Activated gamma-delta T cell treated with anti-CD3 and anti-CD28 coated beads, Interleukin-2, amount 50 U/mL, for 16 hours (primary cell): ENCODE data around the gene STRN.
"Not testable (repeated sequence)": the region's sequence is repeated elsewhere in the genome, so short reads cannot be mapped to it uniquely, and the experiment has no call there.

Source experiments
- DNase-seq: peaks from one replicate; pipeline ENCODE4 v3.0.0-alpha.2; 2020; ENCODE audit warnings: low read depth

Gene STRN

GRCh38 chr2:36911012-36911411 lies 55.3 kb downstream of the STRN start:
- no peak for DNase-seq

GRCh38 chr2:36906277-36906676 lies 60.1 kb downstream of the STRN start:
- DNase-seq: no peak

- DNase-seq: no peak
These were observed 61.7 kb downstream of the STRN start for GRCh38 chr2:36904636-36905035.

GRCh38 chr2:36902385-36903120 lies 63.8 kb downstream of the STRN start:
- DNase-seq: no peak

- DNase-seq: no peak
These were observed 73.5 kb downstream of the STRN start for GRCh38 chr2:36892805-36893204.

GRCh38 chr2:36889795-36890194 lies 76.5 kb downstream of the STRN start:
- DNase-seq: no peak

GRCh38 chr2:36887095-36887494 lies 79.2 kb downstream of the STRN start:
- DNase-seq: not testable (repeated sequence)

- DNase-seq: no peak
These were observed 79.7 kb downstream of the STRN start for GRCh38 chr2:36886664-36887063.

GRCh38 chr2:36885605-36886004 lies 80.7 kb downstream of the STRN start:
- DNase-seq: no peak

- no peak for DNase-seq
These were observed 83.8 kb downstream of the STRN start for GRCh38 chr2:36882532-36882931.

- no peak for DNase-seq
These were observed 84.5 kb downstream of the STRN start for GRCh38 chr2:36881816-36882215.

- DNase-seq: no peak
These were observed 87.9 kb downstream of the STRN start for GRCh38 chr2:36878429-36878828.

- DNase-seq: no peak
These were observed 95.1 kb downstream of the STRN start for GRCh38 chr2:36871068-36871707.

GRCh38 chr2:36869606-36870005 lies 96.7 kb downstream of the STRN start:
- no peak for DNase-seq

- no peak for DNase-seq
These were observed 104.4 kb downstream of the STRN start for GRCh38 chr2:36861896-36862295.

- DNase-seq: no peak
These were observed 107.0 kb downstream of the STRN start for GRCh38 chr2:36859366-36859792.

- DNase-seq: no peak
These were observed 107.6 kb downstream of the STRN start for GRCh38 chr2:36858551-36859365.

GRCh38 chr2:36857713-36858112 lies 108.6 kb downstream of the STRN start:
- no peak for DNase-seq

- no peak for DNase-seq
These were observed 110.9 kb downstream of the STRN start for GRCh38 chr2:36855429-36855828.

- DNase-seq: no peak
These were observed 112.1 kb downstream of the STRN start for GRCh38 chr2:36854241-36854640.

- no peak for DNase-seq
These were observed 117.1 kb downstream of the STRN start for GRCh38 chr2:36849265-36849664.

- no peak for DNase-seq
These were observed 122.5 kb downstream of the STRN start for GRCh38 chr2:36843838-36844237.
